ENCODE data around the gene GRXCR2.

GRXCR2 gene

DNA sequence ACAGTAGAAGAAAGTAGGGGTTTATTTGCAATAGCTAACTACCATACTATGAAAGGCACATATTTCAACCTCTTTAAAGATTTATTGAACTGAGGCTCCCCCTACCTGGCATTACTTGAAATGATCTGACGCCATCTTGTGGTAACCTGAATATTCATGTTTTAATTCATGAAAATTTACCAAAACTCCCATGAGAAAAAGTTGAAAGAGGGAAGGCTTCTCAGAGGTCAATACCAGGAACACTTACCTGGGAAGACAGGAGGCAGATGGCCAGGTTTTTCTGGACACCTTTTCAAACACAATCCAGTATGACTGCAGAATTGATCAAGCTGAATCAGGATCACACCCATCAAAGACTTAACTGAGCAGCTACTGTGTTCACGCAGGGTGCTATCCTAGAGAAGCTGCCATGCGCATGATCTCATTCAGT, 47.0 kb downstream of the GRXCR2 start:
- H3K36me3 ChIP-seq (ENCODE audit: control insufficient read depth, insufficient read depth, low read length) = no peaks in the 10 kb centered on the region
- H3K4me3 ChIP-seq (ENCODE audit: low read length) = no peak overlapping the region
- DNase-seq (ENCODE audit: low read depth, low spot score) = no peak
- H3K4me1 ChIP-seq (ENCODE audit: control insufficient read depth, insufficient read depth, low read length) = no peaks in the 10 kb centered on the region
- no peak overlapping the region for H3K27ac ChIP-seq (ENCODE audit: low read length)
- WGBS (ENCODE audit: insufficient coverage, insufficient read length) = no CpG with 5 or more reads among the region's 3 CpGs
- no peaks in the 10 kb centered on the region for H3K27me3 ChIP-seq (ENCODE audit: control insufficient read depth, insufficient read depth, low read length)
- H3K9me3 ChIP-seq (ENCODE audit: control insufficient read depth, insufficient read depth, low read length) = no peaks in the 10 kb centered on the region

DNA sequence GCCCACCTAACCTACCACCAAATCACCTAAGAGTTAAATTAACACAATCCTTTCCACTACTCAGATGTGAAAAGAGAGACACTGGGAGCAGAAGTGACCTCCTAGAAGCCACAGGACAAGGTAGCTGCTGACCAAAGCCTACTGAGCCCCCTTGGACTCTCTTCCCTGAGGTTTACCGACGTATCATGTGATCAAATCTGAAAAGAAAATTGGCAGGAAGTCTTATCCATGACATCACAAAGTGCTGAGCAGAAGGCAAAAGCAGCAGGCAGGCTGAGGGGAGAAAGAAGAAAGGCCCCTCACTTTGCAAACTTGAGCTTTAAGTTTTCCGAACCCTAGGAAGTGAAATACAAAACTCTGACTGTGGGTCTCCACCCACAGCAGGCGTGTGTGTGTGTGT, 48.8 kb downstream of the GRXCR2 start:
- no peak overlapping the region for H3K4me3 ChIP-seq (ENCODE audit: low read length)
- H3K27me3 ChIP-seq (ENCODE audit: control insufficient read depth, insufficient read depth, low read length) = no peaks in the 10 kb centered on the region
- no peaks in the 10 kb centered on the region for H3K9me3 ChIP-seq (ENCODE audit: control insufficient read depth, insufficient read depth, low read length)
- WGBS (ENCODE audit: insufficient coverage, insufficient read length) = no CpG with 5 or more reads among the region's 4 CpGs
- H3K4me1 ChIP-seq (ENCODE audit: control insufficient read depth, insufficient read depth, low read length) = no peaks in the 10 kb centered on the region
- no peak overlapping the region for H3K27ac ChIP-seq (ENCODE audit: low read length)
- no peak for DNase-seq (ENCODE audit: low read depth, low spot score)
- H3K36me3 ChIP-seq (ENCODE audit: control insufficient read depth, insufficient read depth, low read length) = no peaks in the 10 kb centered on the region

- Histone ChIP-seq H3K4me3 (ENCODE audit: low read length) (no peak overlapping the region), H3K9me3 (ENCODE audit: control insufficient read depth, insufficient read depth, low read length) (no peaks in the 10 kb centered on the region), H3K4me1 (ENCODE audit: control insufficient read depth, insufficient read depth, low read length) (no peaks in the 10 kb centered on the region), H3K27ac (ENCODE audit: low read length) (no peak overlapping the region), H3K36me3 (ENCODE audit: control insufficient read depth, insufficient read depth, low read length) (no peaks in the 10 kb centered on the region), H3K27me3 (ENCODE audit: control insufficient read depth, insufficient read depth, low read length) (no peaks in the 10 kb centered on the region)
- WGBS (ENCODE audit: insufficient coverage, insufficient read length) = no CpG with 5 or more reads among the region's 4 CpGs
- DNase-seq (ENCODE audit: low read depth, low spot score) = no peak
Measured at GRCh38 chr5:145818604-145819003, 54.2 kb downstream of the GRXCR2 start.

DNA sequence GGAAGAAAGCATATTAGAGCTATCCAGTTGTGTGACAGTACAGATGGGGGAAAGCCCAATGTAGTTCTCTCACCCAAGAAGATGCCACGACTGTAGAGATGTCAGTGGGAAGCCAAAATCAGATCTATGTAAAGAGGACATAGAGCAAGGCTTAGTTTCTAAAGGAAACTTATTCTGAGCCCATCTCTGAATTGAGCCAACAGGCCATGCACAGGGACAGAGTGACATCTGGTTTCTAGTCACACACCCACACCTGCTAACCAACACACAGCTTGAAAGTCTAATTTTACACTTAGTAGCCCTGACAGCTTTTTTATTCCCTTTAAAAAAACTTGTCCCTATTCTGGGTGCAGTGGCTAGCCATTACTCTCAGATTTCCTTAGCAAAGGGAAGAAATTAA, 59.9 kb downstream of the GRXCR2 start:
- H3K27me3 ChIP-seq (ENCODE audit: control insufficient read depth, insufficient read depth, low read length) = no peaks in the 10 kb centered on the region
- no peak for DNase-seq (ENCODE audit: low read depth, low spot score)
- no peaks in the 10 kb centered on the region for H3K4me1 ChIP-seq (ENCODE audit: control insufficient read depth, insufficient read depth, low read length)
- WGBS (ENCODE audit: insufficient coverage, insufficient read length) = no CpG with 5 or more reads among the region's 1 CpG
- no peaks in the 10 kb centered on the region for H3K9me3 ChIP-seq (ENCODE audit: control insufficient read depth, insufficient read depth, low read length)
- H3K36me3 ChIP-seq (ENCODE audit: control insufficient read depth, insufficient read depth, low read length) = no peaks in the 10 kb centered on the region
- no peak overlapping the region for H3K27ac ChIP-seq (ENCODE audit: low read length)
- no peak overlapping the region for H3K4me3 ChIP-seq (ENCODE audit: low read length)

DNA sequence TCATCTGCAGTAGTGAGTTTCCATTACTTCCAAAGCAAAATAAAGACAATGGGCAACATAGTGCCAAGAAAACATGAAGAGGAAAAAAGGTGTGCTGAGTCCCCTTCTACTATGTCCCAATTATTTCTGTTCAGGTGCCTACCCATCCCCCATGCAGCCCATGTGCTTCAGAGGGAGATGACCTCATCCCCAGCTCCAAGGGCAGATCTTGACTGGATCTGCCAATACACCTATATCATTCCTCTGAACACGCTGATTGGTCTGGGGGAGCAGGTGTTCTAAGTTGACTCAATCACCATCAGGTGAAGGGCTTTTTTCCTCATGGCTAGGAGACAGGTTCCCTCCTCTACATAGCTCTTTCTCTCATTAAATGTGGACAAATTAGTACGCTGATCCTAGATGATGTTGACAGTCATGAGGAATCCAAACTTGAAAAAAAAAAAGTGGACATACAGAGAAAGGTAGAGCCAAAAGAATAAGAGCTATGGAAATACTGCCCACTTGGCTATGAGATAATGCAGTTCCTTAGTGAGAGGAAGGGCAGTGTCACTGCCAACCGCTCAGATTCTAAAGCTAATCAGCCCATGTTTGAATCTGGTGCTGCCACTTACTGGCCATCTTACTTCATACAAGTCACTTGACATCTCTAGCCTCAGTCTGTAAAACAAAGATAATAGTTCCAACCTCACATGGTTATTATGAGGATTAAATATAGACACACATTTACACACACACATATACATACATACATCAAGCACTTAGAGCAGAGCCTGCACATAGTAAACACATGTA, 60.8 kb downstream of the GRXCR2 start:
- no peaks in the 10 kb centered on the region for H3K27me3 ChIP-seq (ENCODE audit: control insufficient read depth, insufficient read depth, low read length)
- no peaks in the 10 kb centered on the region for H3K9me3 ChIP-seq (ENCODE audit: control insufficient read depth, insufficient read depth, low read length)
- no peak overlapping the region for H3K27ac ChIP-seq (ENCODE audit: low read length)
- H3K36me3 ChIP-seq (ENCODE audit: control insufficient read depth, insufficient read depth, low read length) = no peaks in the 10 kb centered on the region
- H3K4me1 ChIP-seq (ENCODE audit: control insufficient read depth, insufficient read depth, low read length) = no peaks in the 10 kb centered on the region
- WGBS (ENCODE audit: insufficient coverage, insufficient read length) = no CpG with 5 or more reads among the region's 3 CpGs
- no peak for DNase-seq (ENCODE audit: low read depth, low spot score)
- no peak overlapping the region for H3K4me3 ChIP-seq (ENCODE audit: low read length)

Measured in iPS DF 6.9 (cell line).